ENCODE data around the gene PARD3. TPM values are rescaled to one million over a fixed set of nuclear protein-coding genes. Genes with fewer than 3 reads are reported as not detected.

The PARD3 gene
- total RNA-seq, 2 experiments from 2014 or later, result 0.29 to 0.94 TPM

- Mint-ChIP-seq H3K9me3 (ENCODE audit: low read depth) (no peaks in the 10 kb centered on the region), H3K27ac (no peak overlapping the region), H3K36me3 (no peaks in the 10 kb centered on the region), H3K4me3 (no peak overlapping the region), H3K4me1 (peaks cover 4% of the 10 kb centered on the region), H3K27me3 (peaks cover 12% of the 10 kb centered on the region)
- CTCF ChIA-PET, result no interaction called here
- ATAC-seq (no peak), DNase-seq (no peak)
These were observed 38.9 kb downstream of the PARD3 start for GRCh38 chr10:34776090-34776690.

GRCh38 chr10:34775044-34775637 is 40.0 kb downstream of the PARD3 start:
- CTCF ChIA-PET, result no interaction called here
- H3K27me3 Mint-ChIP-seq, result peaks cover 6% of the 10 kb centered on the region
- no peaks in the 10 kb centered on the region for H3K36me3 Mint-ChIP-seq
- H3K27ac Mint-ChIP-seq, result no peak overlapping the region
- no peaks in the 10 kb centered on the region for H3K4me1 Mint-ChIP-seq
- no peak overlapping the region for H3K4me3 Mint-ChIP-seq
- DNase-seq (no peak), ATAC-seq (no peak)
- no peaks in the 10 kb centered on the region for H3K9me3 Mint-ChIP-seq (ENCODE audit: low read depth)

- no peak for DNase-seq
- Mint-ChIP-seq H3K9me3 (ENCODE audit: low read depth) (no peaks in the 10 kb centered on the region), H3K27ac (no peak overlapping the region), H3K36me3 (no peaks in the 10 kb centered on the region), H3K27me3 (peaks cover 6% of the 10 kb centered on the region), H3K4me1 (no peaks in the 10 kb centered on the region), H3K4me3 (no peak overlapping the region)
- no peak for ATAC-seq
- CTCF ChIA-PET, result no interaction called here
These were observed 41.2 kb downstream of the PARD3 start for GRCh38 chr10:34773636-34774630.

GRCh38 chr10:34771525-34771924 is 43.6 kb downstream of the PARD3 start:
- Mint-ChIP-seq H3K9me3 (ENCODE audit: low read depth) (no peaks in the 10 kb centered on the region), H3K4me3 (no peak overlapping the region), H3K27me3 (peaks cover 3% of the 10 kb centered on the region), H3K4me1 (no peaks in the 10 kb centered on the region), H3K36me3 (no peaks in the 10 kb centered on the region), H3K27ac (no peak overlapping the region)
- CTCF ChIA-PET, result no interaction called here
- DNase-seq, result no peak
- no peak for ATAC-seq

- H3K36me3 Mint-ChIP-seq, result no peaks in the 10 kb centered on the region
- peaks cover 3% of the 10 kb centered on the region for H3K27me3 Mint-ChIP-seq
- H3K27ac Mint-ChIP-seq, result no peak overlapping the region
- H3K9me3 Mint-ChIP-seq (ENCODE audit: low read depth), result no peaks in the 10 kb centered on the region
- ATAC-seq (no peak), DNase-seq (no peak)
- H3K4me3 Mint-ChIP-seq, result no peak overlapping the region
- CTCF ChIA-PET, result no interaction called here
- no peaks in the 10 kb centered on the region for H3K4me1 Mint-ChIP-seq
These were observed 44.0 kb downstream of the PARD3 start for GRCh38 chr10:34771106-34771505.

GRCh38 chr10:34769899-34770298 is 45.2 kb downstream of the PARD3 start:
- H3K36me3 Mint-ChIP-seq, result no peaks in the 10 kb centered on the region
- H3K27me3 Mint-ChIP-seq, result no peaks in the 10 kb centered on the region
- no peak for ATAC-seq
- no peak overlapping the region for H3K4me3 Mint-ChIP-seq
- CTCF ChIA-PET, result no interaction called here
- no peak for DNase-seq
- H3K9me3 Mint-ChIP-seq (ENCODE audit: low read depth), result no peaks in the 10 kb centered on the region
- no peaks in the 10 kb centered on the region for H3K4me1 Mint-ChIP-seq
- H3K27ac Mint-ChIP-seq, result no peak overlapping the region

- Mint-ChIP-seq H3K4me1 (no peaks in the 10 kb centered on the region), H3K36me3 (no peaks in the 10 kb centered on the region), H3K4me3 (no peak overlapping the region), H3K9me3 (ENCODE audit: low read depth) (no peaks in the 10 kb centered on the region), H3K27ac (no peak overlapping the region), H3K27me3 (no peaks in the 10 kb centered on the region)
- CTCF ChIA-PET, result no interaction called here
- DNase-seq, result no peak
- no peak for ATAC-seq
These were observed 46.1 kb downstream of the PARD3 start for GRCh38 chr10:34768972-34769330.

GRCh38 chr10:34768261-34768971 is 46.7 kb downstream of the PARD3 start:
- H3K9me3 Mint-ChIP-seq (ENCODE audit: low read depth), result no peaks in the 10 kb centered on the region
- no peaks in the 10 kb centered on the region for H3K27me3 Mint-ChIP-seq
- no peak for DNase-seq
- H3K4me1 Mint-ChIP-seq, result no peaks in the 10 kb centered on the region
- ATAC-seq, result no peak
- H3K4me3 Mint-ChIP-seq, result no peak overlapping the region
- H3K27ac Mint-ChIP-seq, result no peak overlapping the region
- CTCF ChIA-PET, result no interaction called here
- no peaks in the 10 kb centered on the region for H3K36me3 Mint-ChIP-seq

- Mint-ChIP-seq H3K9me3 (ENCODE audit: low read depth) (no peaks in the 10 kb centered on the region), H3K36me3 (no peaks in the 10 kb centered on the region), H3K4me3 (no peak overlapping the region), H3K27me3 (no peaks in the 10 kb centered on the region), H3K4me1 (no peaks in the 10 kb centered on the region), H3K27ac (no peak overlapping the region)
- CTCF ChIA-PET, result no interaction called here
- ATAC-seq (no peak), DNase-seq (no peak)
These were observed 48.1 kb downstream of the PARD3 start for GRCh38 chr10:34766811-34767494.

GRCh38 chr10:34766266-34766600 is 48.9 kb downstream of the PARD3 start:
- Mint-ChIP-seq H3K36me3 (no peaks in the 10 kb centered on the region), H3K27me3 (no peaks in the 10 kb centered on the region), H3K4me3 (no peak overlapping the region), H3K9me3 (ENCODE audit: low read depth) (no peaks in the 10 kb centered on the region), H3K27ac (no peak overlapping the region), H3K4me1 (no peaks in the 10 kb centered on the region)
- DNase-seq (no peak), ATAC-seq (no peak)
- CTCF ChIA-PET, result no interaction called here

- Mint-ChIP-seq H3K4me1 (no peaks in the 10 kb centered on the region), H3K27me3 (no peaks in the 10 kb centered on the region), H3K27ac (no peak overlapping the region), H3K4me3 (no peak overlapping the region), H3K9me3 (ENCODE audit: low read depth) (no peaks in the 10 kb centered on the region), H3K36me3 (no peaks in the 10 kb centered on the region)
- ATAC-seq (no peak), DNase-seq (no peak)
- CTCF ChIA-PET, result no interaction called here
These were observed 50.6 kb downstream of the PARD3 start for GRCh38 chr10:34764472-34764946.

GRCh38 chr10:34762603-34763299 is 52.3 kb downstream of the PARD3 start:
- H3K9me3 Mint-ChIP-seq (ENCODE audit: low read depth), result no peaks in the 10 kb centered on the region
- no peaks in the 10 kb centered on the region for H3K36me3 Mint-ChIP-seq
- H3K27ac Mint-ChIP-seq, result no peak overlapping the region
- H3K4me1 Mint-ChIP-seq, result peaks cover 3% of the 10 kb centered on the region
- ATAC-seq (no peak), DNase-seq (no peak)
- CTCF ChIA-PET, result no interaction called here
- no peaks in the 10 kb centered on the region for H3K27me3 Mint-ChIP-seq
- H3K4me3 Mint-ChIP-seq, result no peak overlapping the region

- H3K9me3 Mint-ChIP-seq (ENCODE audit: low read depth), result no peaks in the 10 kb centered on the region
- no peak overlapping the region for H3K4me3 Mint-ChIP-seq
- CTCF ChIA-PET, result no interaction called here
- H3K27me3 Mint-ChIP-seq, result no peaks in the 10 kb centered on the region
- no peaks in the 10 kb centered on the region for H3K36me3 Mint-ChIP-seq
- DNase-seq, result no peak
- no peak for ATAC-seq
- peaks cover 3% of the 10 kb centered on the region for H3K4me1 Mint-ChIP-seq
- no peak overlapping the region for H3K27ac Mint-ChIP-seq
These were observed 52.9 kb downstream of the PARD3 start for GRCh38 chr10:34762156-34762555.

Measured in activated CD8-positive, alpha-beta memory T cell treated with anti-CD3 and anti-CD28 coated beads, Interleukin-2, amount 10 ng/mL, durations not matched to agents 7 days and 5 days (primary cell).